Omental fat pad (tissue), 4 donors: ENCODE results near the gene MCCC1. TPM values are rescaled to one million over a fixed set of nuclear protein-coding genes. Genes with fewer than 3 reads are reported as not detected.

Source experiments
- ATAC-seq: fragments of 150-250 bp; one replicate; pipeline ENCODE4 v1.9.1; 2016; ENCODE audit warnings: mild to moderate bottlenecking, moderate library complexity; ENCODE audit not compliant: low FRiP score
- DNase-seq: peaks from one replicate; pipeline ENCODE4 v3.0.0-alpha.2; 2019; ENCODE audit warnings: low spot score
- CTCF ChIP-seq, 3 donors: fragments of 450-650 bp; IDR thresholded peaks; one replicate each; pipeline ENCODE4 v1.5.1; 2016 to 2017; ENCODE audit warnings: antibody characterized with exemption in 3 of 3, mild to moderate bottlenecking in 3 of 3, moderate library complexity in 2 of 3
- total RNA-seq, 4 donors: library from RNA; depleted of rRNA; stranded (reverse); fragments of >200 nt; gene quantifications; one replicate each; pipeline ENCODE4 v1.1.0, GENCODE V29; 2016

Gene MCCC1
- total RNA-seq, 4 donors from 2014 or later, result 37.5 to 68.2 (median 49.3) TPM

DNA sequence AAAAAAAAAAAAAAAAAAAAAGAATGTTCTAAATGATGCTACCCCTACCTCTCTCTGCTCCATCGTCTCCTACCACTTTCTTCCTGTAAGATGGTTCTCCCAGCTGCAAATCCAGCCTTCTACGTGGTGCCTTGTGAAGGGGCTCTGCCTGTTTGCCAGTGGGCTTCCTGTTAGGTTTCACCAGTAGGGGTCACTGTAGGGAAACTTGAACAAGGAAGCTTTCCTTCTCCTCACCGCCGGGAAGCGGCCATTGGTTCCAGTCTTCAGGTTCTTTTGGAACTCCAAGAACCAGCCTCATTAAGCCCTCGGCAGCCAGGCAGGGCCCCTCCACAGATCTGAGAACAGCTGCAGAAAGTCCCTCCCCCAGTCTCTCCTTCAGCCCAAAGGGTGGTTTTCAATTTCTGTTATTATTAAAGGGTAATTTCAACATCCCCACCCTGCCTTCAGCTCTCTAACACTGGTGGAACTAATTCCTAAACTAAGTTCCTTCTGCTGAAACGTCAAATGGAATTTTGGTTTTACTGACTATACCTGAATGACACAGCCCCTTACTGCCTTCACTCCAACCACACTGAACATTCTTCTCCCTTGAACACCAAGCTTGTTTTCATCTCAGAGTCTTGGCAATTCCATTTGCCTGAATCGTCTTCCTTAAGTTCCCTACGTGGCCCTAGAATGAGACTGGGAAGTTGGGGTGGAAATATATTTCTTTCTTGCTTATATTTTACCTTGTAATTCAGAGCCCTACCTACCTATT, 13.5 kb downstream of the MCCC1 start:
- TF ChIP-seq CTCF (IDR thresholded peaks at IDR 0.05), result no peak
- DNase-seq, result no peak
- ATAC-seq, result no peak

- no peak for ATAC-seq
- no peak for TF ChIP-seq CTCF (IDR thresholded peaks at IDR 0.05)
- no peak for DNase-seq
Measured at GRCh38 chr3:183082355-183082915, 16.9 kb downstream of the MCCC1 start.

GRCh38 chr3:183081459-183082183, 17.7 kb downstream of the MCCC1 start:
- DNase-seq, result no peak
- ATAC-seq, result no peak
- no peak for TF ChIP-seq CTCF (IDR thresholded peaks at IDR 0.05)

GRCh38 chr3:183080628-183081027, 18.7 kb downstream of the MCCC1 start:
- no peak for TF ChIP-seq CTCF (IDR thresholded peaks at IDR 0.05)
- no peak for DNase-seq

GRCh38 chr3:183074881-183075280, 24.4 kb downstream of the MCCC1 start:
- DNase-seq (no peak), ATAC-seq (no peak)
- TF ChIP-seq CTCF (IDR thresholded peaks at IDR 0.05), result no peak

More at GRCh38 chr3:183080628-183081027, 18.7 kb downstream of the MCCC1 start:
- ATAC-seq, result no peak

GRCh38 chr3:183074261-183074660, 25.0 kb downstream of the MCCC1 start:
- ATAC-seq (no peak), DNase-seq (no peak)
- no peak for TF ChIP-seq CTCF (IDR thresholded peaks at IDR 0.05)
